ENCODE results near the gene TAF1. TPM values are rescaled to one million over a fixed set of nuclear protein-coding genes. Genes with fewer than 3 reads are reported as not detected.
"Not testable (repeated sequence)": the region's sequence is repeated elsewhere in the genome, so short reads cannot be mapped to it uniquely, and the experiment has no call there.

TAF1 gene
- total RNA-seq, 1 donor, result 31.1 TPM

DNA sequence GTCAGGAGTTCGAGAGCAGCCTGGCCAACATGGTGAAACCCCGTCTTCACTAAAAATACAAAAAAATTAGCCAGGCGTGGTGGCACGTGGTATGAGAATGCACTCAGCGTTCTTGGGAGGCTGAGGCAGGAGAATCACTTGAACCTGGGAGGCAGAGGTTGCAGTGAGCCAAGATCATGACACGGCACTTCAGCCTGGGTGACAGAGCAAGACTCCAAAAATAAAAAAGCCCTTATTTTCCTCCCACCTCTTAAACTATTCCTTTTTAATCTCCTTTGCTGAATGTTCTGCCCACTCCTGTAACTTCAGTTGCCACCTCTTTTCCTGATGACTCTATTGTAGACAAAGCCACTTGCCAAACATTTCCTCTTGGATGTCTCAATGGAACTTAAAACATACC, 72.6 kb downstream of the TAF1 start:
- Histone ChIP-seq H3K4me2 (ENCODE audit: insufficient read depth, low read length) (no peak overlapping the region), H3K79me2 (ENCODE audit: insufficient read depth, low read length) (no peaks in the 10 kb centered on the region), H4K20me1 (ENCODE audit: insufficient read depth, low read length) (no peaks in the 10 kb centered on the region), H3K27ac (ENCODE audit: low read depth, low read length) (no peak overlapping the region), H3K36me3 (ENCODE audit: insufficient read depth, low read length) (no peaks in the 10 kb centered on the region), H3K4me1 (ENCODE audit: insufficient read depth, low read length) (no peaks in the 10 kb centered on the region), H3K27me3 (ENCODE audit: insufficient read depth, low read length) (peaks cover 6% of the 10 kb centered on the region), H3K9me3 (ENCODE audit: low read depth, low read length) (no peaks in the 10 kb centered on the region), H3K4me3 (ENCODE audit: insufficient read depth, low read length) (no peak overlapping the region), H2AFZ (ENCODE audit: low read length) (no peak overlapping the region)
- no peak for DNase-seq (ENCODE audit: insufficient read length, low spot score, missing footprints)
- TF ChIP-seq CTCF (IDR thresholded peaks at IDR 0.05; ENCODE audit: extremely low read depth, low read depth, low read length), result no peak

- H3K79me2 ChIP-seq (ENCODE audit: insufficient read depth, low read length), result no peaks in the 10 kb centered on the region
- peaks cover 2% of the 10 kb centered on the region for H3K36me3 ChIP-seq (ENCODE audit: insufficient read depth, low read length)
- H3K4me2 ChIP-seq (ENCODE audit: insufficient read depth, low read length), result no peak overlapping the region
- peaks cover 6% of the 10 kb centered on the region for H3K27me3 ChIP-seq (ENCODE audit: insufficient read depth, low read length)
- H4K20me1 ChIP-seq (ENCODE audit: insufficient read depth, low read length), result no peaks in the 10 kb centered on the region
- DNase-seq (ENCODE audit: insufficient read length, low spot score, missing footprints), result no peak
- H2AFZ ChIP-seq (ENCODE audit: low read length), result no peak overlapping the region
- TF ChIP-seq CTCF (IDR thresholded peaks at IDR 0.05; ENCODE audit: extremely low read depth, low read depth, low read length), result no peak
- no peak overlapping the region for H3K27ac ChIP-seq (ENCODE audit: low read depth, low read length)
- H3K4me1 ChIP-seq (ENCODE audit: insufficient read depth, low read length), result no peaks in the 10 kb centered on the region
- H3K9me3 ChIP-seq (ENCODE audit: low read depth, low read length), result no peaks in the 10 kb centered on the region
- no peak overlapping the region for H3K4me3 ChIP-seq (ENCODE audit: insufficient read depth, low read length)
Measured at GRCh38 chrX:71439420-71439819, 73.3 kb downstream of the TAF1 start.

GRCh38 chrX:71439896-71440295, 73.7 kb downstream of the TAF1 start:
- Histone ChIP-seq H3K27ac (ENCODE audit: low read depth, low read length) (no peak overlapping the region), H3K36me3 (ENCODE audit: insufficient read depth, low read length) (peaks cover 5% of the 10 kb centered on the region), H3K27me3 (ENCODE audit: insufficient read depth, low read length) (peaks cover 6% of the 10 kb centered on the region), H4K20me1 (ENCODE audit: insufficient read depth, low read length) (no peaks in the 10 kb centered on the region), H2AFZ (ENCODE audit: low read length) (no peak overlapping the region), H3K4me2 (ENCODE audit: insufficient read depth, low read length) (no peak overlapping the region), H3K4me1 (ENCODE audit: insufficient read depth, low read length) (no peaks in the 10 kb centered on the region), H3K79me2 (ENCODE audit: insufficient read depth, low read length) (no peaks in the 10 kb centered on the region), H3K4me3 (ENCODE audit: insufficient read depth, low read length) (no peak overlapping the region), H3K9me3 (ENCODE audit: low read depth, low read length) (no peaks in the 10 kb centered on the region)
- no peak for DNase-seq (ENCODE audit: insufficient read length, low spot score, missing footprints)
- no peak for TF ChIP-seq CTCF (IDR thresholded peaks at IDR 0.05; ENCODE audit: extremely low read depth, low read depth, low read length)

DNA sequence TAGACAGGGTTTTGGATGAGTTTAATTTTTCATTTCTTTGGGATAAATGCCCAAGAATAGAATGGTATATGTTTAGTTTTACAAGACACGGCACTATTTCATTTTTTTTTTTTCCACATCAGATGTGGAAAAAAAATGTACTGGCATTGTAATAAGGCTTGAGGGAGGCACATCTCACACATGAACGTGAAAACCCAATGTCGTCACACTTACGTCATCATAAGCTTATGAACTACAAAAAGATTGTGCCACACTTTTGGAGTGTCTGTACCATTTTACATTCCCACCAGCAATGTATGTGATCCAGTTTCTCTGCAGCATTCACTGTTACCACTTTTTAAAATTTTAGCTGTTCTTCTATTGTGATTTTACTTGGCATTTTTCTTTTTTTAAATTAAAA, 74.2 kb downstream of the TAF1 start:
- TF ChIP-seq CTCF (IDR thresholded peaks at IDR 0.05; ENCODE audit: extremely low read depth, low read depth, low read length), result no peak
- Histone ChIP-seq H3K4me1 (ENCODE audit: insufficient read depth, low read length) (no peaks in the 10 kb centered on the region), H3K4me3 (ENCODE audit: insufficient read depth, low read length) (no peak overlapping the region), H3K27ac (ENCODE audit: low read depth, low read length) (no peak overlapping the region), H2AFZ (ENCODE audit: low read length) (no peak overlapping the region), H3K4me2 (ENCODE audit: insufficient read depth, low read length) (no peak overlapping the region), H3K79me2 (ENCODE audit: insufficient read depth, low read length) (no peaks in the 10 kb centered on the region), H4K20me1 (ENCODE audit: insufficient read depth, low read length) (no peaks in the 10 kb centered on the region), H3K36me3 (ENCODE audit: insufficient read depth, low read length) (peaks cover 5% of the 10 kb centered on the region), H3K9me3 (ENCODE audit: low read depth, low read length) (no peaks in the 10 kb centered on the region), H3K27me3 (ENCODE audit: insufficient read depth, low read length) (peaks cover 2% of the 10 kb centered on the region)
- no peak for DNase-seq (ENCODE audit: insufficient read length, low spot score, missing footprints)

GRCh38 chrX:71441809-71442208, 75.7 kb downstream of the TAF1 start:
- not testable (repeated sequence) for H3K27ac ChIP-seq (ENCODE audit: low read depth, low read length); H3K4me2 ChIP-seq (ENCODE audit: insufficient read depth, low read length); H2AFZ ChIP-seq (ENCODE audit: low read length); H3K27me3 ChIP-seq (ENCODE audit: insufficient read depth, low read length); H3K79me2 ChIP-seq (ENCODE audit: insufficient read depth, low read length); DNase-seq (ENCODE audit: insufficient read length, low spot score, missing footprints); H3K9me3 ChIP-seq (ENCODE audit: low read depth, low read length); H3K36me3 ChIP-seq (ENCODE audit: insufficient read depth, low read length); H3K4me1 ChIP-seq (ENCODE audit: insufficient read depth, low read length); H3K4me3 ChIP-seq (ENCODE audit: insufficient read depth, low read length); H4K20me1 ChIP-seq (ENCODE audit: insufficient read depth, low read length)

All from osteoblast (primary cell).